HepG2 (cell line): ENCODE measurements around the gene SNRPD3. TPM values are rescaled to one million over a fixed set of nuclear protein-coding genes. Genes with fewer than 3 reads are reported as not detected.
A peak's percentile ranks its signal among the peaks of the same experiment; 100 is the strongest.

Experiments
- ATF7 ChIP-seq, 2 experiments: fragments of 450-650 bp in 1 of 2; sonication (generic) in 1 of 2; formaldehyde crosslinking in 1 of 2; IDR thresholded peaks; 2 replicates each; pipeline versions ENCODE4 v1.4.0 to v1.6.1; 2016 to 2020; ENCODE audit warnings: antibody characterized with exemption in 1 of 2, mild to moderate bottlenecking in 1 of 2, missing genetic modification reagents in 1 of 2
- GFI1 ChIP-seq: sonication (generic); formaldehyde crosslinking; IDR thresholded peaks from 2 replicates; pipeline ENCODE4 v1.5.0; 2020; ENCODE audit warnings: missing genetic modification reagents, mild to moderate bottlenecking, borderline replicate concordance
- IKZF1 ChIP-seq: fragments of 450-650 bp; IDR thresholded peaks from 2 replicates; pipeline ENCODE4 v1.7.1; 2016
- KMT2B ChIP-seq: IDR thresholded peaks from 2 replicates; pipeline ENCODE4 v1.6.1; 2016; ENCODE audit warnings: missing genetic modification reagents, missing compliant biosample characterization
- NCOA5 ChIP-seq: sonication (generic); formaldehyde crosslinking; IDR thresholded peaks from 2 replicates; pipeline ENCODE4 v1.4.0; 2020; ENCODE audit warnings: missing genetic modification reagents
- RFXAP ChIP-seq: sonication (generic); formaldehyde crosslinking; IDR thresholded peaks from 2 replicates; pipeline ENCODE4 v1.4.0; 2020; ENCODE audit warnings: missing genetic modification reagents, borderline replicate concordance
- SMYD3 ChIP-seq: sonication (generic); formaldehyde crosslinking; IDR thresholded peaks from 2 replicates; pipeline ENCODE4 v1.8.1; 2023; ENCODE audit warnings: mild to moderate bottlenecking, missing genetic modification reagents
- TBX3 ChIP-seq: fragments of 450-650 bp; IDR thresholded peaks from 2 replicates; pipeline ENCODE4 v1.6.1; 2017; ENCODE audit warnings: antibody characterized with exemption, mild to moderate bottlenecking, inconsistent platforms, borderline replicate concordance
- TFDP1 ChIP-seq: IDR thresholded peaks from 2 replicates; pipeline ENCODE4 v1.6.1; 2016; ENCODE audit warnings: missing compliant biosample characterization, missing genetic modification reagents, borderline replicate concordance
- ZBTB37 ChIP-seq: sonication (generic); formaldehyde crosslinking; IDR thresholded peaks from 2 replicates; pipeline ENCODE4 v1.4.0; 2020; ENCODE audit warnings: mild to moderate bottlenecking, missing genetic modification reagents
- ZKSCAN8 ChIP-seq: IDR thresholded peaks from 2 replicates; pipeline ENCODE4 v1.6.1; 2016; ENCODE audit warnings: borderline replicate concordance, missing genetic modification reagents, missing compliant biosample characterization
- ZNF362 ChIP-seq: sonication (generic); formaldehyde crosslinking; IDR thresholded peaks from 2 replicates; pipeline ENCODE4 v1.4.0; 2020; ENCODE audit warnings: missing genetic modification reagents, mild to moderate bottlenecking, borderline replicate concordance
- ZNF432 ChIP-seq: sonication (generic); formaldehyde crosslinking; IDR thresholded peaks from 2 replicates; pipeline ENCODE4 v1.5.0; 2020; ENCODE audit warnings: missing genetic modification reagents, mild to moderate bottlenecking, borderline replicate concordance
- ZNF556 ChIP-seq: sonication (generic); formaldehyde crosslinking; IDR thresholded peaks from 2 replicates; pipeline ENCODE4 v1.4.0; 2020; ENCODE audit warnings: mild to moderate bottlenecking, missing genetic modification reagents, borderline replicate concordance
- ZNF674 ChIP-seq: sonication (generic); formaldehyde crosslinking; IDR thresholded peaks from 2 replicates; pipeline ENCODE4 v1.5.0; 2020; ENCODE audit warnings: low read depth, mild to moderate bottlenecking, missing genetic modification reagents
- ZNF747 ChIP-seq: sonication (generic); formaldehyde crosslinking; IDR thresholded peaks from 2 replicates; pipeline ENCODE4 v1.8.1; 2023; ENCODE audit warnings: missing genetic modification reagents, mild to moderate bottlenecking, borderline replicate concordance
- polyA plus RNA-seq, 8 experiments: library from polyadenylated mRNA; depleted of rRNA in 3 of 8; stranded (reverse) in 7 of 8; unstranded in 1 of 8; fragments of >200 nt; fragmentation: Illumina TruSeq in 4 of 8; extraction: Trizol in 4 of 8; gene quantifications; 2 replicates each; pipeline versions ENCODE4 v1.2.1 to v1.2.3, GENCODE V29; 2011 to 2016; ENCODE audit warnings: low read depth in 4 of 8, missing spikeins in 1 of 8, mixed read lengths in 1 of 8; ENCODE audit not compliant: insufficient read depth in 1 of 8
- total RNA-seq, 5 experiments: library from RNA; depleted of rRNA; stranded (reverse); fragments of >200 nt; fragmentation: Illumina TruSeq; extraction: Trizol; gene quantifications; 2 replicates each; pipeline ENCODE4 v1.2.3, GENCODE V29; 2016; ENCODE audit warnings: low read depth in 1 of 5
- TF ChIP-seq, protein P1 (sequence below): IDR thresholded peaks from 2 replicates; pipeline ENCODE4 v1.6.1; 2016; ENCODE audit warnings: low read depth, control low read depth
- TF ChIP-seq, protein P2 (sequence below): conservative IDR thresholded peaks from 2 replicates; pipeline ENCODE4 v1.6.1; 2018; ENCODE audit warnings: missing genetic modification reagents
- TF ChIP-seq, protein P3 (sequence below): sonication (generic); formaldehyde crosslinking; IDR thresholded peaks from 2 replicates; pipeline ENCODE4 v1.4.0; 2020; ENCODE audit warnings: low read depth, mild to moderate bottlenecking, missing genetic modification reagents

Gene SNRPD3
- total and polyA plus RNA-seq, 2 of the 13 experiments (the other 11 are each of a cell fraction or from before 2014, with no cell fraction given): 110 to 209 TPM

- no peak for TF ChIP-seq TFDP1
- TF ChIP-seq ZNF747 (CRISPR knock-in tag): no peak
- peak; percentile 89 for TF ChIP-seq TBX3
- 0 out of 2 replicates have a peak, but pooled peaks have one; percentile 10 for TF ChIP-seq ZNF362 (CRISPR knock-in tag)
- TF ChIP-seq ZNF432 (CRISPR knock-in tag): no peak
- peak; percentile 46; the same call in 1 of the 2 replicates for TF ChIP-seq RFXAP (CRISPR knock-in tag)
- peak; percentile 80; the same call in 1 of the 2 replicates for TF ChIP-seq ZKSCAN8 (CRISPR knock-in tag)
- TF ChIP-seq ZNF674 (CRISPR knock-in tag): no peak
- TF ChIP-seq, protein P1, sequence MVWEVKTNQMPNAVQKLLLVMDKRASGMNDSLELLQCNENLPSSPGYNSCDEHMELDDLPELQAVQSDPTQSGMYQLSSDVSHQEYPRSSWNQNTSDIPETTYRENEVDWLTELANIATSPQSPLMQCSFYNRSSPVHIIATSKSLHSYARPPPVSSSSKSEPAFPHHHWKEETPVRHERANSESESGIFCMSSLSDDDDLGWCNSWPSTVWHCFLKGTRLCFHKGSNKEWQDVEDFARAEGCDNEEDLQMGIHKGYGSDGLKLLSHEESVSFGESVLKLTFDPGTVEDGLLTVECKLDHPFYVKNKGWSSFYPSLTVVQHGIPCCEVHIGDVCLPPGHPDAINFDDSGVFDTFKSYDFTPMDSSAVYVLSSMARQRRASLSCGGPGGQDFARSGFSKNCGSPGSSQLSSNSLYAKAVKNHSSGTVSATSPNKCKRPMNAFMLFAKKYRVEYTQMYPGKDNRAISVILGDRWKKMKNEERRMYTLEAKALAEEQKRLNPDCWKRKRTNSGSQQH (CRISPR knock-in tag): peak; percentile 46; the same call in 1 of the 2 replicates
- TF ChIP-seq ZNF556 (CRISPR knock-in tag): peak; percentile 69; the same call in 1 of the 2 replicates
- TF ChIP-seq KMT2B (CRISPR knock-in tag): peak; percentile 53; the same call in 1 of the 2 replicates
- TF ChIP-seq SMYD3 (CRISPR knock-in tag): peak; percentile 98; the same call in 1 of the 2 replicates
- TF ChIP-seq ATF7 (IDR thresholded peaks at IDR 0.05): peak; percentile 92
- TF ChIP-seq ATF7 (CRISPR knock-in tag; IDR thresholded peaks at IDR 0.05): peak; percentile 96
- TF ChIP-seq ZBTB37 (CRISPR knock-in tag): 0 out of 2 replicates have a peak, but pooled peaks have one; percentile 76
- TF ChIP-seq GFI1 (CRISPR knock-in tag): peak; percentile 88; the same call in 1 of the 2 replicates
- TF ChIP-seq, protein P2, sequence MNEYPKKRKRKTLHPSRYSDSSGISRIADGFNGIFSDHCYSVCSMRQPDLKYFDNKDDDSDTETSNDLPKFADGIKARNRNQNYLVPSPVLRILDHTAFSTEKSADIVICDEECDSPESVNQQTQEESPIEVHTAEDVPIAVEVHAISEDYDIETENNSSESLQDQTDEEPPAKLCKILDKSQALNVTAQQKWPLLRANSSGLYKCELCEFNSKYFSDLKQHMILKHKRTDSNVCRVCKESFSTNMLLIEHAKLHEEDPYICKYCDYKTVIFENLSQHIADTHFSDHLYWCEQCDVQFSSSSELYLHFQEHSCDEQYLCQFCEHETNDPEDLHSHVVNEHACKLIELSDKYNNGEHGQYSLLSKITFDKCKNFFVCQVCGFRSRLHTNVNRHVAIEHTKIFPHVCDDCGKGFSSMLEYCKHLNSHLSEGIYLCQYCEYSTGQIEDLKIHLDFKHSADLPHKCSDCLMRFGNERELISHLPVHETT: peak; percentile 81
- TF ChIP-seq, protein P3, sequence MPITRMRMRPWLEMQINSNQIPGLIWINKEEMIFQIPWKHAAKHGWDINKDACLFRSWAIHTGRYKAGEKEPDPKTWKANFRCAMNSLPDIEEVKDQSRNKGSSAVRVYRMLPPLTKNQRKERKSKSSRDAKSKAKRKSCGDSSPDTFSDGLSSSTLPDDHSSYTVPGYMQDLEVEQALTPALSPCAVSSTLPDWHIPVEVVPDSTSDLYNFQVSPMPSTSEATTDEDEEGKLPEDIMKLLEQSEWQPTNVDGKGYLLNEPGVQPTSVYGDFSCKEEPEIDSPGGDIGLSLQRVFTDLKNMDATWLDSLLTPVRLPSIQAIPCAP (CRISPR knock-in tag): no peak
- no peak for TF ChIP-seq IKZF1
- no peak for TF ChIP-seq NCOA5 (CRISPR knock-in tag)
Measured at GRCh38 chr22:24550028-24550901, 5.5 kb upstream of the SNRPD3 start (continued).
